H1 (cell line): ENCODE results near the gene NOP9. TPM values are rescaled to one million over a fixed set of nuclear protein-coding genes. Genes with fewer than 3 reads are reported as not detected.

Source experiments
- CTCF ChIA-PET: fragments of 300-600 bp; sonication (Branson Sonifier 250); formaldehyde crosslinking; loops from one replicate; lab custom pipeline; 2021; ENCODE audit not compliant: partially characterized antibody; lab: Charles Lee
- POLR2A ChIA-PET: fragments of 300-600 bp; sonication (Branson Sonifier 250); formaldehyde crosslinking; loops from one replicate; lab custom pipeline; 2021; ENCODE audit warnings: inconsistent platforms; ENCODE audit not compliant: partially characterized antibody; lab: Charles Lee
- DNase-seq, 2 experiments: peaks; one replicate each; pipeline versions ENCODE4 v3.0.0 to v3.0.0-alpha.2; 2010 to 2022; ENCODE audit warnings: low spot score in 2 of 2, low read depth in 1 of 2, mixed read lengths in 1 of 2
- FAIRE-seq: peaks from 2 replicates; lab custom pipeline; 2011; peaks lifted over from hg19 to GRCh38; lab: Jason Lieb, UNC
- H2AFZ ChIP-seq: 2 replicates; pipeline ENCODE4 v1.8.1; 2012; ENCODE audit warnings: low read length, inconsistent platforms
- H2AK5ac ChIP-seq: 2 replicates; pipeline ENCODE4 v1.6.1; 2013; ENCODE audit warnings: low read depth, low read length
- H2BK120ac ChIP-seq: replicated peaks from 2 replicates; pipeline ENCODE3; 2013; ENCODE audit warnings: low read depth, low read length, inconsistent platforms
- H2BK12ac ChIP-seq: 2 replicates; pipeline ENCODE4 v1.6.1; 2013; ENCODE audit warnings: low read depth, low read length
- H2BK15ac ChIP-seq: 2 replicates; pipeline ENCODE4 v1.6.1; 2013; ENCODE audit warnings: low read length
- H2BK20ac ChIP-seq: 2 replicates; pipeline ENCODE4 v1.6.1; 2013; ENCODE audit warnings: low read length
- H2BK5ac ChIP-seq: 2 replicates; pipeline ENCODE4 v1.6.1; 2013; ENCODE audit warnings: low read depth, low read length
- H3K14ac ChIP-seq: 2 replicates; pipeline ENCODE4 v1.6.1; 2013; ENCODE audit warnings: inconsistent platforms; ENCODE audit not compliant: insufficient read length
- H3K18ac ChIP-seq: 2 replicates; pipeline ENCODE4 v1.6.1; 2013; ENCODE audit warnings: low read length; ENCODE audit errors: extremely low read depth
- H3K23ac ChIP-seq: 2 replicates; pipeline ENCODE4 v1.6.1; 2013; ENCODE audit warnings: inconsistent platforms; ENCODE audit not compliant: insufficient read length
- H3K23me2 ChIP-seq: 2 replicates; pipeline ENCODE4 v1.6.1; 2013; ENCODE audit warnings: low read depth, low read length
- H3K27ac ChIP-seq: 2 replicates; pipeline ENCODE4 v1.6.1; 2011; ENCODE audit warnings: low read depth, low read length, inconsistent platforms
- H3K27me3 ChIP-seq, 4 experiments: replicated peaks in 1 of 4; 1 replicate in 1 of 4; 2 replicates in 3 of 4; pipeline versions ENCODE4 v1.6.1 to v1.8.1; 2011 to 2013; ENCODE audit warnings: low read length in 3 of 4, mild to moderate bottlenecking in 3 of 4, inconsistent platforms in 2 of 4, mixed read lengths in 2 of 4, moderate library complexity in 1 of 4; ENCODE audit not compliant: control insufficient read depth in 3 of 4, insufficient read depth in 3 of 4; ENCODE audit errors: extremely low read depth in 1 of 4
- H3K36me3 ChIP-seq, 4 experiments: 2 replicates each; pipeline versions ENCODE4 v1.6.1 to v1.8.1; 2011 to 2013; ENCODE audit warnings: mild to moderate bottlenecking in 4 of 4, low read length in 3 of 4, moderate library complexity in 2 of 4, control low read depth in 1 of 4, inconsistent platforms in 1 of 4; ENCODE audit not compliant: insufficient read depth in 4 of 4, control insufficient read depth in 2 of 4
- H3K4ac ChIP-seq: replicated peaks from 2 replicates; pipeline ENCODE3; 2013; ENCODE audit warnings: low read length, low read depth, mixed read lengths, inconsistent platforms; ENCODE audit not compliant: insufficient read length
- H3K4me1 ChIP-seq, 4 experiments: replicated peaks in 1 of 4; 1 replicate in 1 of 4; 2 replicates in 3 of 4; pipeline versions ENCODE4 v1.6.1 to v1.8.1; 2011 to 2013; ENCODE audit warnings: low read length in 3 of 4, inconsistent platforms in 2 of 4, mixed read lengths in 1 of 4; ENCODE audit not compliant: insufficient read depth in 4 of 4, control insufficient read depth in 3 of 4
- H3K4me2 ChIP-seq, 2 experiments: 2 replicates each; pipeline versions ENCODE4 v1.6.1 to v1.8.1; 2011 to 2013; ENCODE audit warnings: low read depth in 2 of 2, low read length in 2 of 2, control low read depth in 1 of 2, inconsistent platforms in 1 of 2, mild to moderate bottlenecking in 1 of 2; ENCODE audit not compliant: insufficient read depth in 1 of 2
- H3K4me3 ChIP-seq, 4 experiments: fragments of 200-600, 300-600 bp in 1 of 4; sonication (generic), shearing (Covaris generic), sonication (Bioruptor Twin) in 1 of 4; 2 replicates each; pipeline versions ENCODE4 v1.5.1 to v1.8.1; 2011 to 2016; ENCODE audit warnings: low read length in 4 of 4, low read depth in 3 of 4, control low read depth in 2 of 4, inconsistent platforms in 2 of 4, mild to moderate bottlenecking in 2 of 4, mixed read lengths in 1 of 4, moderate library complexity in 1 of 4; ENCODE audit not compliant: insufficient read depth in 2 of 4; ENCODE audit errors: extremely low read depth in 1 of 4
- H3K56ac ChIP-seq: replicated peaks from 2 replicates; pipeline ENCODE3; 2013; ENCODE audit warnings: low read depth, mild to moderate bottlenecking, mixed read lengths, low read length, inconsistent platforms; ENCODE audit not compliant: insufficient read length
- H3K79me1 ChIP-seq: 2 replicates; pipeline ENCODE4 v1.6.1; 2013; ENCODE audit warnings: low read depth, low read length, control low read depth
- H3K79me2 ChIP-seq, 2 experiments: 2 replicates each; pipeline versions ENCODE4 v1.6.1 to v1.8.1; 2012 to 2013; ENCODE audit warnings: low read length in 2 of 2, mild to moderate bottlenecking in 2 of 2, inconsistent platforms in 1 of 2; ENCODE audit not compliant: insufficient read depth in 2 of 2, control insufficient read depth in 1 of 2
- H3K9ac ChIP-seq, 4 experiments: replicated peaks in 1 of 4; 1 replicate in 1 of 4; 2 replicates in 3 of 4; pipeline versions ENCODE4 v1.6.1 to v1.8.1; 2011 to 2013; ENCODE audit warnings: low read depth in 3 of 4, low read length in 3 of 4, control low read depth in 2 of 4, mild to moderate bottlenecking in 2 of 4, moderate library complexity in 2 of 4, inconsistent platforms in 1 of 4; ENCODE audit errors: extremely low read depth in 1 of 4
- H3K9me3 ChIP-seq, 2 experiments: 2 replicates each; pipeline versions ENCODE4 v1.6.1 to v1.8.1; 2012 to 2013; ENCODE audit warnings: mild to moderate bottlenecking in 2 of 2, moderate library complexity in 2 of 2, control low read depth in 1 of 2, inconsistent platforms in 1 of 2, low read depth in 1 of 2, low read length in 1 of 2, mixed read lengths in 1 of 2; ENCODE audit not compliant: insufficient read depth in 2 of 2
- H4K20me1 ChIP-seq, 2 experiments: replicated peaks in 1 of 2; 2 replicates each; pipeline versions ENCODE3 to v1.8.1; 2011 to 2013; ENCODE audit warnings: inconsistent platforms in 2 of 2, low read length in 2 of 2, mild to moderate bottlenecking in 1 of 2; ENCODE audit not compliant: insufficient read depth in 2 of 2, control insufficient read depth in 1 of 2
- H4K5ac ChIP-seq: 2 replicates; pipeline ENCODE4 v1.6.1; 2013; ENCODE audit warnings: low read length, low read depth, mixed read lengths, inconsistent platforms; ENCODE audit not compliant: insufficient read length
- H4K8ac ChIP-seq: 2 replicates; pipeline ENCODE4 v1.8.0; 2013; ENCODE audit warnings: mild to moderate bottlenecking, moderate library complexity, low read length, inconsistent platforms; ENCODE audit not compliant: insufficient read depth; ENCODE audit errors: extremely low read depth
- H4K91ac ChIP-seq: replicated peaks from 2 replicates; pipeline ENCODE3; 2013; ENCODE audit warnings: low read length, mixed read lengths, inconsistent platforms; ENCODE audit not compliant: insufficient read length
- CBX8 ChIP-seq: fragments of 300-800, 300-1000 bp; sonication (generic); IDR thresholded peaks from 2 replicates; pipeline ENCODE4 v1.7.1; 2016; ENCODE audit warnings: low read depth, low read length, borderline replicate concordance
- KDM1A ChIP-seq: fragments of 200-600, 300-600 bp; sonication (generic); IDR thresholded peaks from 2 replicates; pipeline ENCODE4 v1.7.1; 2016; ENCODE audit warnings: mild to moderate bottlenecking, low read length, borderline replicate concordance
- PHF8 ChIP-seq: fragments of 200-600 bp; sonication (generic); conservative IDR thresholded peaks from 2 replicates; pipeline ENCODE4 v1.7.1; 2012; ENCODE audit warnings: low read depth, mild to moderate bottlenecking, inconsistent platforms, low read length, moderate library complexity
- POLR2AphosphoS5 ChIP-seq: IDR thresholded peaks from 2 replicates; pipeline ENCODE4 v1.6.1; 2011; ENCODE audit warnings: low read depth, low read length
- SP2 ChIP-seq: IDR thresholded peaks from 2 replicates; pipeline ENCODE4 v1.6.1; 2012; ENCODE audit warnings: mild to moderate bottlenecking, low read length, inconsistent platforms
- SUZ12 ChIP-seq: fragments of 200-600 bp; sonication (generic); IDR thresholded peaks from 2 replicates; pipeline ENCODE4 v1.6.1; 2012; ENCODE audit warnings: mild to moderate bottlenecking, inconsistent platforms, low read length, moderate library complexity, mixed read lengths
- TAF7 ChIP-seq: optimal IDR thresholded peaks from 2 replicates; pipeline ENCODE3; 2011; ENCODE audit warnings: low read depth, mild to moderate bottlenecking, inconsistent platforms, low read length, moderate library complexity, borderline replicate concordance
- TEAD4 ChIP-seq: IDR thresholded peaks from 2 replicates; pipeline ENCODE4 v1.6.1; 2012; ENCODE audit warnings: low read depth, low read length, inconsistent platforms, mixed read lengths
- WGBS, 2 experiments: shearing (Covaris generic) in 1 of 2; methylation state at CpG; one replicate each; pipeline versions ENCODE4 v1.1.6 to v1.1.7; 2013 to 2015; ENCODE audit warnings: low lambda C conversion rate in 2 of 2, mixed read lengths in 2 of 2, inconsistent platforms in 1 of 2, low coverage in 1 of 2, missing lambda C conversion rate in 1 of 2; ENCODE audit not compliant: insufficient replicate concordance in 2 of 2, insufficient coverage in 1 of 2, insufficient read length in 1 of 2; ENCODE audit errors: extremely low coverage in 1 of 2, missing lambda C conversion rate in 1 of 2; 5-methylcytosine and 5-hydroxymethylcytosine counted together
- polyA plus RNA-seq, 7 experiments: library from polyadenylated mRNA; depleted of rRNA in 3 of 7; stranded (reverse) in 5 of 7; unstranded in 2 of 7; fragments of >200 nt in 5 of 7; fragments of 200-250 nt in 2 of 7; gene quantifications; 1 replicate in 5 of 7; 2 replicates in 1 of 7; 4 replicates in 1 of 7; pipeline versions ENCODE4 v1.2.1 to v1.2.3, GENCODE V29; 2011 to 2013; ENCODE audit warnings: missing spikeins in 2 of 7, mixed read lengths in 2 of 7
- total RNA-seq: library from RNA; stranded (reverse); fragmentation: NEBNext Ultra II Directional; extraction: Animal tissue kit (Norgen Biotek cat#: 25700); gene quantifications from 2 replicates; pipeline ENCODE4 v1.2.1, GENCODE V29; 2021

The NOP9 gene
- total and polyA plus RNA-seq, 2 of the 8 experiments (the other 6 are each of a cell fraction or from before 2014, with no cell fraction given): 17.8 to 34.8 TPM

- no peak overlapping the region for H3K4me3 ChIP-seq
- no peak overlapping the region; the same call in 1 of the 2 replicates for H2BK5ac ChIP-seq
- no peak overlapping the region for H2BK120ac ChIP-seq
- H4K91ac ChIP-seq: no peak overlapping the region
- peaks cover 0 to 2% of the 10 kb centered on the region in 2 experiments for H4K20me1 ChIP-seq
- ChIA-PET POLR2A (interaction anchor here (1.6 to 3.9 kb wide), 2 partner anchors 10 to 14 kb away, joined by 6 to 14 read pairs; no protein-coding TSS in a partner anchor), CTCF (interaction anchor here (0.9 to 3.6 kb wide), 3 partner anchors 17 to 48 kb away, joined by 6 to 13 read pairs (median 12); partner anchors contain the start of genes CIDEB and TINF2)
- H2BK15ac ChIP-seq: no peak overlapping the region
- no peaks in the 10 kb centered on the region for H3K23me2 ChIP-seq
- H3K18ac ChIP-seq: no peak overlapping the region
- no peak overlapping the region for H4K5ac ChIP-seq
- H3K56ac ChIP-seq: no peak overlapping the region
- no peak overlapping the region for H3K23ac ChIP-seq
- no peak overlapping the region for H4K8ac ChIP-seq
- TF ChIP-seq PHF8 (no peak), POLR2AphosphoS5 (no peak), TEAD4 (no peak), KDM1A (no peak), TAF7 (no peak), SUZ12 (no peak), SP2 (no peak), CBX8 (no peak)
- no peak overlapping the region for H2BK20ac ChIP-seq
- no peak overlapping the region for H3K9ac ChIP-seq
- DNase-seq: no peak
- H3K79me2 ChIP-seq: no peaks in the 10 kb centered on the region
- no peak overlapping the region for H3K4me2 ChIP-seq
- H3K4me1 ChIP-seq: peaks cover 0 to 2% (median 0%) of the 10 kb centered on the region in 4 experiments; a peak in 1 of 7 replicates
- no peak overlapping the region for H3K14ac ChIP-seq
- no peaks in the 10 kb centered on the region; a peak in 1 of 7 replicates for H3K27me3 ChIP-seq
- H2BK12ac ChIP-seq: no peak overlapping the region
- no peak overlapping the region for H2AK5ac ChIP-seq
- no peak overlapping the region for H3K27ac ChIP-seq
- no peak overlapping the region for H2AFZ ChIP-seq
- no peaks in the 10 kb centered on the region for H3K79me1 ChIP-seq
- H3K4ac ChIP-seq: no peak overlapping the region
- WGBS, 2 experiments: 88% methylated on average over 16 of the region's 16 CpGs; no CpG with 5 or more reads in 1 of the 2 experiments
- H3K36me3 ChIP-seq: no peaks in the 10 kb centered on the region
- no peak for FAIRE-seq
- no peaks in the 10 kb centered on the region for H3K9me3 ChIP-seq
Observed at GRCh38 chr14:24260026-24260779, 39.4 kb upstream of the NOP9 start.
